GM12872 (cell line): ENCODE data around the gene SNAPC3.

Experiments
- CTCF ChIP-seq: IDR thresholded peaks from 3 replicates; pipeline ENCODE4 v1.5.1; 2011; ENCODE audit warnings: low read depth, mild to moderate bottlenecking, low read length, moderate library complexity; ENCODE audit not compliant: insufficient read depth

Gene SNAPC3

DNA sequence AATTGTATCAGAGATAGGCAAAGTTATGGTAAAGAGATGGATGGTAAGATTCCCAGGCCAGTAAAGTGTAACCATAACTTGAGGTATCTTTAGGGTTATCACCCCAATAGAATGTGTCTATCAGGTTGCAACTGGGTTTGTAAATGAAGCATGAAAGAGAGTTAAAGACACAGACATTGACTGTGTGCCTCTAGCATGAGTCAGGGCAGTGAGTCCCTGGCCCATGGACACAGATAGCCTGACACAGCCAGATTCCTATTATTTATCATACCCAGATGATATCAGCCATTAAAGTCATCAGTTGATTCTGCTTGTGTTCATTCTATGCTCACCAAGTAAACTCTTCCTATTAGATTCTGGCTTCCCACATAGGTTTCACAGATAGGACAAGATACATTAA lies 33.5 kb upstream of the SNAPC3 start:
- TF ChIP-seq CTCF = no peak

DNA sequence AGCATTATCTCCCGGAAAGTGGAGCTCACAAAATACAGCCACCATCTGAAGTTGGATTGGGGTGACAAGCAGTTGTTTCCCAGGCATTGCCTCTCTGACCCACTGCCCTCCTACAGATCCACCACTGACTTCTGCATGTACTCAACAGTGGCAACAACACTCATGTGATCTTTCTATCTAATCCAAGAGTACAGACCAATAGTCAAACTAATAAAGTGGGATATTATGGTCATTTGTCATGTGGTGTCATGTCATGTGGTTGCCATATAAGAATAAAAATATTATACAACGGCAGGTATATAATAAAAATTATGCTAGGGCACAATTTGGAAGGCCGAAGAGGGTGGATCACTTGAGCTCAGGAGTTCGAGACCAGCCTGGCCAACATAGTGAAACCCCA lies 33.0 kb upstream of the SNAPC3 start:
- TF ChIP-seq CTCF = no peak

- no peak for TF ChIP-seq CTCF
Measured at GRCh38 chr9:15390201-15390600, 32.5 kb upstream of the SNAPC3 start.

DNA sequence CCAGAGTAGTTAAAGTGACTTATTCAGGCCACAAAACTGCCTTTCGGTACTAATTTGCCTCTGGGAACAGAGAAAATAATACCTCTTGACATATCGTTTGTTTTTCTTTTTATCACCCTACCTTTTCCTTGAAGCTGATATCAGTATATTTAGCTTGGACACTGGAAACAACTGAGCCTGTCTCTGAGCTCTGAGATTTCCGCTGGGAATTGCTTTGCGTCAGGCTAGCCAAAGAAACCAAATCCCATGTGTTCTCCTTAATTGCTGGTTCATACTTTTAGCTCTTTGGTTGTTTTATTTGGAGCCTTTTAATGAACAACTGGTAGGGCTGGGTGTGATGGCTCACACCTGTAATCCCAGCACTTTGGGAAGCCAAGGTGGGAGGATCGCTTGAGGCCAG lies 30.3 kb upstream of the SNAPC3 start:
- TF ChIP-seq CTCF = no peak

GRCh38 chr9:15400281-15400941 lies 22.3 kb upstream of the SNAPC3 start:
- no peak for TF ChIP-seq CTCF

- no peak for TF ChIP-seq CTCF
Measured at GRCh38 chr9:15401266-15401665, 21.4 kb upstream of the SNAPC3 start.

GRCh38 chr9:15403155-15403554 lies 19.5 kb upstream of the SNAPC3 start:
- TF ChIP-seq CTCF = peak; percentile 51

DNA sequence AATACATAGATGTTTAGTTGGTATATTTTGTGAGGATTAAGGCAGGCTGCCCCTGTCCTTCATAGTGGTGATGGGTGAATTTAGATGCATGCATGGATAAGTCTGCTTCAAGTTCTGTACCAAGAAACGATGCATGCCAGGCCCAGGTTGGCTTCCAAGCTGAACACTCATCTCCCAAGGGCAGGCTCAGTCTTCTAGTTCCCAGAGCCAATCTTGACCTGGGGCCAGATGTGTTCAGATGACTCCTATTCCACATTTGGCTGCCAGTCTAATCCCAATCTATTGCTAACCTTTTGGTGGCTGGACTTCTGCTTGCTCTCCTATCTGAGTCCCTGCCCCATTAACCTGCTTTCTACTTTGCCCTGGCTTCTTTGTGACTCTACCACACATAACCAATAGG lies 18.5 kb upstream of the SNAPC3 start:
- TF ChIP-seq CTCF = no peak
